Uterus (tissue), 2 donors: ENCODE results near the gene EML1.

Experiments
- CTCF ChIP-seq, 4 experiments: fragments of 200-600 bp in 2 of 4; fragments of 450-650 bp in 2 of 4; sonication (generic) in 2 of 4; IDR thresholded peaks; one replicate each; pipeline ENCODE4 v1.5.1; 2016 to 2019; ENCODE audit warnings: antibody characterized with exemption in 4 of 4, mild to moderate bottlenecking in 2 of 4, moderate library complexity in 1 of 4
- POLR2A ChIP-seq, 2 donors: fragments of 450-650 bp; IDR thresholded peaks; one replicate each; pipeline ENCODE4 v1.6.1; 2016; ENCODE audit warnings: antibody characterized with exemption in 2 of 2, mild to moderate bottlenecking in 1 of 2, moderate library complexity in 1 of 2

DNA sequence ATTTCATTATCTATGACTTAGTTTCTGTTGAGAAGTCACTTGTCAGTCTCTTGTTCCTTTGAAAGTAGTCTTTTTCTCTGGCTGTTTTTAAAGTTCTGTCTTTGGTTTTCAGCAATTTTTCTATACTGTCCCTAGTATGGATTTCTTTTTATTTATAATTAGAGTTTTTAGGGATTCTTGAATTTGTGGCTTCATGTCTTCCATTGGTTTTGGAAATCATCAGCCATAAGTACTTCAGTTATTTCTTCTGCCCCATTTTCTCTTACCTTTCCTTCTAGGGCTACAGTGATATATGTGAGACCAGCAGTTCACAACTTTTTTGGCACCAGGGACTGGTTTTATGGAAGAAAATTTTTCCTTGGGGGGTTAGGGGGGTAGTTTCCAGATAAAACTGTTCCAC is 182.0 kb downstream of the EML1 start:
- TF ChIP-seq CTCF (IDR thresholded peaks at IDR 0.05) = no peak
- TF ChIP-seq POLR2A (IDR thresholded peaks at IDR 0.05) = no peak
